ENCODE data around the gene ZEB2. TPM values are rescaled to one million over a fixed set of nuclear protein-coding genes. Genes with fewer than 3 reads are reported as not detected.
A peak's percentile ranks its signal among the peaks of the same experiment; 100 is the strongest.

Gene ZEB2
- total and polyA plus RNA-seq, 2 of the 8 experiments (the other 6 are each of a cell fraction or from before 2014, with no cell fraction given), result 0.38 TPM; not detected in 1

DNA sequence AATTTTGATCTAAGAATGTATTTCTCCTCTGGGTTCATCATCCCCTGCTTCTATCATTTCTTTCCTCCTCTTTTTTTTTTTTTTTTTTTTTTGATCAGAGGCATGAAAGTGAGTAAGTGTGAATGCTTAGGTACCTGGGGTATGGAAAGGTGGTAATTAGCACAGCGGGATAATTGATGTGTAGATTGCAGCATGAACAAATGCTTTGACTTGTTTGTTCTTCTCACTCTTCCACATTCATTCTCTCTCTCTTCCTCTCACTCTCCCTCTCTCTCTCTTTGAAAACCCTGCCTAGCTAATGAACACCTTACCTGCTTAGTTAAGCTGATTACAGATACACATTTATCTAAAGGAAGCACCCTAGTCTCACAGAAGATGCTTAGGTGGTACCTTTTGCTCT, 74.7 kb downstream of the ZEB2 start:
- peaks cover 0 to 30% (median 21%) of the 10 kb centered on the region in 4 experiments; a peak in 5 of 7 replicates for H3K4me1 ChIP-seq (replicated peaks in 1 of 4; ENCODE audit: control insufficient read depth in 3 of 4, insufficient read depth in 4 of 4, low read length in 3 of 4)
- CTCF ChIA-PET (ENCODE audit: partially characterized antibody), result interaction anchor here (0.6 to 1.3 kb wide), 4 partner anchors 14 to 171 kb away, joined by 3 to 5 read pairs (median 4); no protein-coding TSS in a partner anchor
- TF ChIP-seq SP1 (IDR thresholded peaks at IDR 0.05; ENCODE audit: low read depth, low read length), result peak; percentile 60; the same call in 1 of the 2 replicates
- peak; percentile 20; the same call in 1 of the 2 replicates for TF ChIP-seq CHD2 (IDR thresholded peaks at IDR 0.05; ENCODE audit: low read length)
- TF ChIP-seq NANOG (IDR thresholded peaks at IDR 0.05; ENCODE audit: insufficient read depth, low read depth, low read length, poor library complexity, severe bottlenecking), result peak; percentile 55
- TF ChIP-seq CBX8 (IDR thresholded peaks at IDR 0.05; ENCODE audit: borderline replicate concordance, low read depth, low read length), result no peak
- TF ChIP-seq BCL11A (IDR thresholded peaks at IDR 0.05; ENCODE audit: low read depth in 2 of 2, low read length in 2 of 2), result peak; percentile 34 to 72
- no peak for TF ChIP-seq SAP30 (IDR thresholded peaks at IDR 0.05; ENCODE audit: insufficient read depth, insufficient replicate concordance, low read length)
- 0 out of 2 replicates have a peak, but pooled peaks have one; percentile 34 for TF ChIP-seq TEAD4 (IDR thresholded peaks at IDR 0.05; ENCODE audit: low read depth, low read length)
- no peak for TF ChIP-seq KDM1A (IDR thresholded peaks at IDR 0.05; ENCODE audit: borderline replicate concordance, low read length)
- TF ChIP-seq JUND (IDR thresholded peaks at IDR 0.05; ENCODE audit: low read length), result peak; percentile 78
- 0 out of 2 replicates have a peak, but pooled peaks have one; percentile 5 for TF ChIP-seq MAFK (IDR thresholded peaks at IDR 0.05; ENCODE audit: low read depth, low read length)
- TF ChIP-seq, protein P1, sequence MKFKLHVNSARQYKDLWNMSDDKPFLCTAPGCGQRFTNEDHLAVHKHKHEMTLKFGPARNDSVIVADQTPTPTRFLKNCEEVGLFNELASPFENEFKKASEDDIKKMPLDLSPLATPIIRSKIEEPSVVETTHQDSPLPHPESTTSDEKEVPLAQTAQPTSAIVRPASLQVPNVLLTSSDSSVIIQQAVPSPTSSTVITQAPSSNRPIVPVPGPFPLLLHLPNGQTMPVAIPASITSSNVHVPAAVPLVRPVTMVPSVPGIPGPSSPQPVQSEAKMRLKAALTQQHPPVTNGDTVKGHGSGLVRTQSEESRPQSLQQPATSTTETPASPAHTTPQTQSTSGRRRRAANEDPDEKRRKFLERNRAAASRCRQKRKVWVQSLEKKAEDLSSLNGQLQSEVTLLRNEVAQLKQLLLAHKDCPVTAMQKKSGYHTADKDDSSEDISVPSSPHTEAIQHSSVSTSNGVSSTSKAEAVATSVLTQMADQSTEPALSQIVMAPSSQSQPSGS (IDR thresholded peaks at IDR 0.05; ENCODE audit: low read length), result 0 out of 2 replicates have a peak, but pooled peaks have one; percentile 7

More for the DNA sequence above, 74.7 kb downstream of the ZEB2 start:
- peak overlapping the region; percentile 19 to 53; a peak in 3 of 4 replicates for H3K4me2 ChIP-seq (ENCODE audit: insufficient read depth in 1 of 2, low read depth in 2 of 2, low read length in 2 of 2)
- no peak for DNase-seq (ENCODE audit: low read depth in 1 of 2, low spot score in 2 of 2)
- no peak for FAIRE-seq
- H2BK120ac ChIP-seq (replicated peaks; ENCODE audit: low read depth, low read length), result no peak overlapping the region
- WGBS, 2 experiments (ENCODE audit: extremely low coverage in 1 of 2, insufficient coverage in 1 of 2, insufficient read length in 1 of 2, insufficient replicate concordance in 2 of 2, low coverage in 1 of 2, low lambda C conversion rate in 2 of 2, missing lambda C conversion rate in 1 of 2), result 0% methylated on average over 1 of the region's 1 CpG; no CpG with 5 or more reads in 1 of the 2 experiments
- H3K4me3 ChIP-seq (ENCODE audit: extremely low read depth in 1 of 4, insufficient read depth in 2 of 4, low read depth in 3 of 4, low read length in 4 of 4), result peak overlapping the region in 1 of 4 experiments; percentile 14; a peak in 1 of 8 replicates
- H2BK20ac ChIP-seq (ENCODE audit: low read length), result no peak overlapping the region
- no peaks in the 10 kb centered on the region for H3K79me1 ChIP-seq (ENCODE audit: low read depth, low read length)
- peaks cover 0 to 7% (median 4%) of the 10 kb centered on the region in 4 experiments; a peak in 3 of 7 replicates for H3K27me3 ChIP-seq (replicated peaks in 1 of 4; ENCODE audit: control insufficient read depth in 3 of 4, extremely low read depth in 1 of 4, insufficient read depth in 3 of 4, low read length in 3 of 4)
- H2BK15ac ChIP-seq (ENCODE audit: low read length), result 0 out of 2 replicates have a peak overlapping the region, but pooled peaks have one; percentile 76
- no peaks in the 10 kb centered on the region for H3K23me2 ChIP-seq (ENCODE audit: low read depth, low read length)
- H3K56ac ChIP-seq (replicated peaks; ENCODE audit: insufficient read length, low read depth, low read length), result no peak overlapping the region
- no peak overlapping the region for H2AFZ ChIP-seq (ENCODE audit: low read length)
- H3K79me2 ChIP-seq (ENCODE audit: control insufficient read depth in 1 of 2, insufficient read depth in 2 of 2, low read length in 2 of 2), result no peaks in the 10 kb centered on the region
- no peak overlapping the region for H4K5ac ChIP-seq (ENCODE audit: insufficient read length, low read depth, low read length)
- no peak overlapping the region for H3K27ac ChIP-seq (ENCODE audit: low read depth, low read length)
- H3K14ac ChIP-seq (ENCODE audit: insufficient read length), result no peak overlapping the region
- H3K18ac ChIP-seq (ENCODE audit: extremely low read depth, low read length), result no peak overlapping the region
- H3K4ac ChIP-seq (replicated peaks; ENCODE audit: insufficient read length, low read depth, low read length), result no peak overlapping the region
- POLR2A ChIA-PET (ENCODE audit: partially characterized antibody), result interaction anchor here (1.1 to 2.0 kb wide), 3 partner anchors 10 to 65 kb away, joined by 3 to 5 read pairs (median 4); no protein-coding TSS in a partner anchor
- H2BK5ac ChIP-seq (ENCODE audit: low read depth, low read length), result no peak overlapping the region
- H4K91ac ChIP-seq (replicated peaks; ENCODE audit: insufficient read length, low read length), result no peak overlapping the region
- no peak overlapping the region for H3K23ac ChIP-seq (ENCODE audit: insufficient read length)
- H4K8ac ChIP-seq (ENCODE audit: extremely low read depth, insufficient read depth, low read length), result no peak overlapping the region
- H3K9ac ChIP-seq (replicated peaks in 1 of 4; ENCODE audit: extremely low read depth in 1 of 4, low read depth in 3 of 4, low read length in 3 of 4), result no peak overlapping the region
- no peaks in the 10 kb centered on the region; a peak in 1 of 4 replicates for H3K9me3 ChIP-seq (ENCODE audit: insufficient read depth in 2 of 2, low read depth in 1 of 2, low read length in 1 of 2)
- H4K20me1 ChIP-seq (replicated peaks in 1 of 2; ENCODE audit: control insufficient read depth in 1 of 2, insufficient read depth in 2 of 2, low read length in 2 of 2), result no peaks in the 10 kb centered on the region
- H3K36me3 ChIP-seq (ENCODE audit: control insufficient read depth in 2 of 4, insufficient read depth in 4 of 4, low read length in 3 of 4), result no peaks in the 10 kb centered on the region
- no peak overlapping the region for H2AK5ac ChIP-seq (ENCODE audit: low read depth, low read length)
- peak overlapping the region; percentile 41; the same call in 1 of the 2 replicates for H2BK12ac ChIP-seq (ENCODE audit: low read depth, low read length)
